ENCODE results near the gene TAOK2. TPM values are rescaled to one million over a fixed set of nuclear protein-coding genes. Genes with fewer than 3 reads are reported as not detected.

The TAOK2 gene
- total RNA-seq, 4 donors from 2014 or later = 48.8 to 62.6 (median 55.2) TPM

- H3K36me3 ChIP-seq = peaks cover 85 to 86% of the 10 kb centered on the region in 2 donors
- no peak overlapping the region for H3K27ac ChIP-seq
- 95% methylated on average over 28 of the region's 28 CpGs for WGBS, 2 donors
- H3K4me1 ChIP-seq = no peaks in the 10 kb centered on the region
- H3K27me3 ChIP-seq = no peaks in the 10 kb centered on the region
- no peak for DNase-seq
- TF ChIP-seq POLR2A (IDR thresholded peaks at IDR 0.05) (no peak), CTCF (IDR thresholded peaks at IDR 0.05) (no peak)
- H3K4me3 ChIP-seq (replicated peaks in 1 of 3) = no peak overlapping the region
- intact Hi-C loops (cut with DNase I) = no loop called here
- no peaks in the 10 kb centered on the region for H3K9me3 ChIP-seq
Measured at GRCh38 chr16:29985271-29985811, 11.7 kb downstream of the TAOK2 start.

GRCh38 chr16:29986231-29986630 is 12.6 kb downstream of the TAOK2 start:
- H3K36me3 ChIP-seq = peaks cover 85% of the 10 kb centered on the region in 2 donors
- DNase-seq = no peak
- H3K27ac ChIP-seq = no peak overlapping the region
- no peaks in the 10 kb centered on the region for H3K27me3 ChIP-seq
- TF ChIP-seq POLR2A (IDR thresholded peaks at IDR 0.05) (no peak), CTCF (IDR thresholded peaks at IDR 0.05) (no peak)
- no peak overlapping the region for H3K4me3 ChIP-seq (replicated peaks in 1 of 3)
- WGBS, 2 donors = 93 to 97% methylated on average over 18 to 20 of the region's 20 CpGs
- H3K9me3 ChIP-seq = no peaks in the 10 kb centered on the region
- no peaks in the 10 kb centered on the region for H3K4me1 ChIP-seq
- intact Hi-C loops (cut with DNase I) = no loop called here

DNA sequence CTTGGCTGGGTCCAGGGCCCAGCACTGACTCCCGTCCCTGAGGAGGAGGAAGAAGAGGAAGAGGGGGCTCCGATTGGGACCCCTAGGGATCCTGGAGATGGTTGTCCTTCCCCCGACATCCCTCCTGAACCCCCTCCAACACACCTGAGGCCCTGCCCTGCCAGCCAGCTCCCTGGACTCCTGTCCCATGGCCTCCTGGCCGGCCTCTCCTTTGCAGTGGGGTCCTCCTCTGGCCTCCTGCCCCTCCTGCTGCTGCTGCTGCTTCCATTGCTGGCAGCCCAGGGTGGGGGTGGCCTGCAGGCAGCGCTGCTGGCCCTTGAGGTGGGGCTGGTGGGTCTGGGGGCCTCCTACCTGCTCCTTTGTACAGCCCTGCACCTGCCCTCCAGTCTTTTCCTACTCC is 13.3 kb downstream of the TAOK2 start:
- Histone ChIP-seq H3K27me3 (no peaks in the 10 kb centered on the region), H3K9me3 (no peaks in the 10 kb centered on the region), H3K27ac (no peak overlapping the region), H3K36me3 (peaks cover 78 to 83% of the 10 kb centered on the region in 2 donors), H3K4me1 (no peaks in the 10 kb centered on the region), H3K4me3 (replicated peaks in 1 of 3) (no peak overlapping the region)
- intact Hi-C loops (cut with DNase I) = no loop called here
- 94 to 97% methylated on average over 3 of the region's 5 CpGs for WGBS, 2 donors
- no peak for TF ChIP-seq CTCF (IDR thresholded peaks at IDR 0.05)
- TF ChIP-seq POLR2A (IDR thresholded peaks at IDR 0.05) = no peak
- no peak for DNase-seq

- TF ChIP-seq POLR2A (IDR thresholded peaks at IDR 0.05) = no peak
- no peak for TF ChIP-seq CTCF (IDR thresholded peaks at IDR 0.05)
- intact Hi-C loops (cut with DNase I) = no loop called here
Measured at GRCh38 chr16:29987371-29988085, 13.9 kb downstream of the TAOK2 start.

GRCh38 chr16:29988346-29989075 is 14.8 kb downstream of the TAOK2 start:
- peaks cover 64 to 68% of the 10 kb centered on the region in 2 donors for H3K36me3 ChIP-seq
- no peaks in the 10 kb centered on the region for H3K9me3 ChIP-seq
- DNase-seq = no peak
- intact Hi-C loops (cut with DNase I) = no loop called here
- H3K4me1 ChIP-seq = no peaks in the 10 kb centered on the region
- 91 to 93% methylated on average over 17 of the region's 17 CpGs for WGBS, 2 donors
- no peak for TF ChIP-seq POLR2A (IDR thresholded peaks at IDR 0.05)
- no peak for TF ChIP-seq CTCF (IDR thresholded peaks at IDR 0.05)
- no peaks in the 10 kb centered on the region for H3K27me3 ChIP-seq
- no peak overlapping the region for H3K27ac ChIP-seq
- H3K4me3 ChIP-seq (replicated peaks in 1 of 3) = no peak overlapping the region

More at GRCh38 chr16:29987371-29988085, 13.9 kb downstream of the TAOK2 start:
- no peaks in the 10 kb centered on the region for H3K4me1 ChIP-seq
- no peaks in the 10 kb centered on the region for H3K27me3 ChIP-seq
- no peak for DNase-seq
- WGBS, 2 donors = 90 to 95% methylated on average over 12 to 16 of the region's 35 CpGs
- no peaks in the 10 kb centered on the region for H3K9me3 ChIP-seq
- H3K36me3 ChIP-seq = peaks cover 73 to 77% of the 10 kb centered on the region in 2 donors
- no peak overlapping the region for H3K4me3 ChIP-seq (replicated peaks in 1 of 3)
- H3K27ac ChIP-seq = no peak overlapping the region

Data from thyroid gland (tissue), 4 donors.